Measurements from ENCODE around the gene GREB1L.
"Not testable (repeated sequence)": the region's sequence is repeated elsewhere in the genome, so short reads cannot be mapped to it uniquely, and the experiment has no call there.

GREB1L gene

GRCh38 chr18:21309248-21309647, 67.2 kb downstream of the GREB1L start:
- DNase-seq = no peak

GRCh38 chr18:21311980-21312379, 69.9 kb downstream of the GREB1L start:
- not testable (repeated sequence) for DNase-seq

GRCh38 chr18:21313576-21313975, 71.5 kb downstream of the GREB1L start:
- DNase-seq = no peak

GRCh38 chr18:21314724-21315123, 72.7 kb downstream of the GREB1L start:
- no peak for DNase-seq

- not testable (repeated sequence) for DNase-seq
Measured at GRCh38 chr18:21315126-21315525, 73.1 kb downstream of the GREB1L start.

- DNase-seq = no peak
Measured at GRCh38 chr18:21315741-21316197, 73.7 kb downstream of the GREB1L start.

- no peak for DNase-seq
Measured at GRCh38 chr18:21316296-21316695, 74.3 kb downstream of the GREB1L start.

GRCh38 chr18:21321711-21322110, 79.7 kb downstream of the GREB1L start:
- DNase-seq = no peak

- DNase-seq = no peak
Measured at GRCh38 chr18:21327101-21327500, 85.1 kb downstream of the GREB1L start.

- DNase-seq = no peak
Measured at GRCh38 chr18:21330122-21330701, 88.2 kb downstream of the GREB1L start.

- DNase-seq = no peak
Measured at GRCh38 chr18:21331065-21331464, 89.0 kb downstream of the GREB1L start.

- DNase-seq = no peak
Measured at GRCh38 chr18:21335927-21336488, 94.0 kb downstream of the GREB1L start.

- DNase-seq = no peak
Measured at GRCh38 chr18:21336846-21337245, 94.8 kb downstream of the GREB1L start.

GRCh38 chr18:21341141-21341540, 99.1 kb downstream of the GREB1L start:
- DNase-seq = no peak

GRCh38 chr18:21342372-21342771, 100.3 kb downstream of the GREB1L start:
- DNase-seq = no peak

- no peak for DNase-seq
Measured at GRCh38 chr18:21344860-21345259, 102.8 kb downstream of the GREB1L start.

- no peak for DNase-seq
Measured at GRCh38 chr18:21345840-21346239, 103.8 kb downstream of the GREB1L start.

GRCh38 chr18:21359746-21360145, 117.7 kb downstream of the GREB1L start:
- DNase-seq = no peak

GRCh38 chr18:21361307-21361880, 119.4 kb downstream of the GREB1L start:
- DNase-seq = no peak

GRCh38 chr18:21362831-21363230, 120.8 kb downstream of the GREB1L start:
- no peak for DNase-seq

- no peak for DNase-seq
Measured at GRCh38 chr18:21363348-21363747, 121.3 kb downstream of the GREB1L start.

GRCh38 chr18:21364471-21364870, 122.4 kb downstream of the GREB1L start:
- DNase-seq = no peak

- no peak for DNase-seq
Measured at GRCh38 chr18:21366896-21367295, 124.9 kb downstream of the GREB1L start.

GRCh38 chr18:21369146-21369545, 127.1 kb downstream of the GREB1L start:
- DNase-seq = no peak

GRCh38 chr18:21369597-21369996, 127.6 kb downstream of the GREB1L start:
- DNase-seq = not testable (repeated sequence)
